K562 (cell line): ENCODE results near the gene VAPB. TPM values are rescaled to one million over a fixed set of nuclear protein-coding genes. Genes with fewer than 3 reads are reported as not detected.

Experiments used
- CBX1 ChIP-seq: sonication (generic); IDR thresholded peaks from 2 replicates; pipeline ENCODE4 v1.6.1; 2016; ENCODE audit warnings: antibody characterized with exemption, low read depth, mild to moderate bottlenecking
- CREB1 ChIP-seq, 2 experiments: sonication (generic) in 1 of 2; formaldehyde crosslinking in 1 of 2; IDR thresholded peaks; 2 replicates each; pipeline versions ENCODE4 v1.6.1 to v1.8.0; 2012 to 2022; ENCODE audit warnings: inconsistent platforms in 1 of 2, mild to moderate bottlenecking in 1 of 2, missing genetic modification reagents in 1 of 2, moderate library complexity in 1 of 2
- ETS2 ChIP-seq: IDR thresholded peaks from 2 replicates; pipeline ENCODE4 v1.6.1; 2016; ENCODE audit warnings: borderline replicate concordance, missing genetic modification characterization, mild to moderate bottlenecking, moderate library complexity, missing compliant biosample characterization; ENCODE audit not compliant: poor library complexity, severe bottlenecking
- FOXA3 ChIP-seq, 2 experiments: fragments of 450-650 bp in 1 of 2; sonication (generic) in 1 of 2; formaldehyde crosslinking; IDR thresholded peaks in 1 of 2; conservative IDR thresholded peaks in 1 of 2; 2 replicates each; pipeline versions ENCODE4 v1.4.0 to v1.8.0; 2020 to 2022; ENCODE audit warnings: mild to moderate bottlenecking in 2 of 2, missing genetic modification reagents in 1 of 2
- HDGF ChIP-seq: fragments of 450-650 bp; IDR thresholded peaks from 2 replicates; pipeline ENCODE4 v1.6.1; 2016
- JUN ChIP-seq, 2 experiments: sonication (generic) in 1 of 2; formaldehyde crosslinking in 1 of 2; IDR thresholded peaks; 2 replicates each; pipeline versions ENCODE4 v1.6.1 to v1.8.0; 2012 to 2022; ENCODE audit warnings: borderline replicate concordance in 2 of 2, mild to moderate bottlenecking in 2 of 2, improper control_type of control experiment in 1 of 2, low read depth in 1 of 2, low read length in 1 of 2, missing genetic modification reagents in 1 of 2
- KDM5B ChIP-seq: fragments of 200-600 bp; sonication (generic); IDR thresholded peaks from 2 replicates; pipeline ENCODE4 v1.6.1; 2012; ENCODE audit warnings: low read depth, mild to moderate bottlenecking, moderate library complexity, low read length, control low read depth, inconsistent platforms; ENCODE audit not compliant: insufficient replicate concordance
- NCOA1 ChIP-seq: fragments of 450-650 bp; IDR thresholded peaks from 2 replicates; pipeline ENCODE4 v1.6.1; 2016; ENCODE audit warnings: low read depth
- NCOR1 ChIP-seq: fragments of 450-650 bp; IDR thresholded peaks from 2 replicates; pipeline ENCODE4 v1.6.1; 2016; ENCODE audit warnings: mild to moderate bottlenecking, moderate library complexity
- NR2C2 ChIP-seq, 2 experiments: fragments of 200-800 bp in 1 of 2; sonication (Bioruptor generic) in 1 of 2; sonication (generic) in 1 of 2; formaldehyde crosslinking in 1 of 2; IDR thresholded peaks; 2 replicates each; pipeline versions ENCODE4 v1.6.1 to v1.8.0; 2016 to 2022; ENCODE audit warnings: mild to moderate bottlenecking in 1 of 2, missing compliant biosample characterization in 1 of 2, missing genetic modification characterization in 1 of 2, missing genetic modification reagents in 1 of 2
- NR3C1 ChIP-seq: sonication (generic); formaldehyde crosslinking; IDR thresholded peaks from 2 replicates; pipeline ENCODE4 v1.8.1; 2022; ENCODE audit warnings: missing genetic modification reagents
- PTBP1 ChIP-seq: fragments of 200-400 bp; formaldehyde crosslinking; IDR thresholded peaks from 2 replicates; pipeline ENCODE4 v1.6.1; 2017; ENCODE audit warnings: low read depth, low read length
- RBBP5 ChIP-seq: fragments of 200-600 bp; sonication (generic); IDR thresholded peaks from 2 replicates; pipeline ENCODE4 v1.6.1; 2012; ENCODE audit warnings: borderline replicate concordance, mild to moderate bottlenecking, low read length, control low read depth, inconsistent platforms; ENCODE audit not compliant: insufficient read depth, poor library complexity, severe bottlenecking
- SAP30 ChIP-seq: fragments of 200-600 bp; sonication (generic); IDR thresholded peaks from 2 replicates; pipeline ENCODE4 v1.6.1; 2012; ENCODE audit warnings: borderline replicate concordance, low read depth, mild to moderate bottlenecking, moderate library complexity, low read length, control low read depth, inconsistent platforms; ENCODE audit not compliant: insufficient read depth, poor library complexity, severe bottlenecking
- SIN3A ChIP-seq, 2 experiments: fragments of 150-350 bp in 1 of 2; IDR thresholded peaks; 2 replicates each; pipeline ENCODE4 v1.6.1; 2011 to 2016; ENCODE audit warnings: borderline replicate concordance in 2 of 2, low read depth in 2 of 2, low read length in 2 of 2, mild to moderate bottlenecking in 2 of 2, moderate library complexity in 2 of 2; ENCODE audit not compliant: control insufficient read depth in 1 of 2
- SIX5 ChIP-seq, 2 experiments: IDR thresholded peaks; 2 replicates each; pipeline ENCODE4 v1.6.1; 2011; ENCODE audit warnings: low read length in 2 of 2, borderline replicate concordance in 1 of 2, low read depth in 1 of 2, mild to moderate bottlenecking in 1 of 2, moderate library complexity in 1 of 2; ENCODE audit not compliant: insufficient read depth in 1 of 2
- STAG1 ChIP-seq: sonication (generic); formaldehyde crosslinking; IDR thresholded peaks from 2 replicates; pipeline ENCODE4 v1.5.0; 2020; ENCODE audit warnings: missing genetic modification reagents, borderline replicate concordance
- TEAD1 ChIP-seq, 2 experiments: fragments of 450-650 bp in 1 of 2; sonication (generic) in 1 of 2; formaldehyde crosslinking; IDR thresholded peaks; 2 replicates each; pipeline versions ENCODE4 v1.4.0 to v1.8.0; 2020 to 2022; ENCODE audit warnings: mild to moderate bottlenecking in 2 of 2, missing genetic modification reagents in 1 of 2
- ZBTB7A ChIP-seq: IDR thresholded peaks from 2 replicates; pipeline ENCODE4 v1.6.1; 2011; ENCODE audit warnings: low read depth, mild to moderate bottlenecking, low read length, moderate library complexity, borderline replicate concordance; ENCODE audit not compliant: control insufficient read depth
- ZNF212 ChIP-seq: fragments of 450-650 bp; formaldehyde crosslinking; IDR thresholded peaks from 2 replicates; pipeline ENCODE4 v1.4.0; 2020; ENCODE audit warnings: mild to moderate bottlenecking
- ZNF263 ChIP-seq: sonication (generic); formaldehyde crosslinking; IDR thresholded peaks from 2 replicates; pipeline ENCODE4 v1.8.0; 2022; ENCODE audit warnings: mild to moderate bottlenecking, missing genetic modification reagents, borderline replicate concordance
- ZNF280B ChIP-seq: fragments of 250-450 bp; sonication (Bioruptor Pico); IDR thresholded peaks from 2 replicates; pipeline ENCODE4 v1.5.1; 2021; ENCODE audit warnings: mild to moderate bottlenecking
- ZNF76 ChIP-seq: fragments of 250-450 bp; sonication (Bioruptor Pico); IDR thresholded peaks from 2 replicates; pipeline ENCODE4 v1.4.0; 2020; ENCODE audit warnings: mild to moderate bottlenecking, moderate library complexity, borderline replicate concordance
- polyA plus RNA-seq, 8 experiments: library from polyadenylated mRNA; depleted of rRNA in 4 of 8; stranded (reverse) in 5 of 8; unstranded in 3 of 8; fragments of >200 nt; fragmentation: Nextera tagmentation in 2 of 8; fragmentation: Illumina TruSeq in 1 of 8; extraction: Ambion mirVana in 2 of 8; extraction: Trizol in 1 of 8; gene quantifications; 2 replicates each; pipeline versions ENCODE4 v1.2.1 to v1.2.3, GENCODE V29; 2011 to 2014; ENCODE audit warnings: inconsistent platforms in 1 of 8, missing spikeins in 1 of 8
- total RNA-seq, 7 experiments: library from RNA; depleted of rRNA in 6 of 7; stranded (reverse); fragments of >200 nt in 6 of 7; fragmentation: Illumina TruSeq in 2 of 7; extraction: Trizol in 2 of 7; gene quantifications; 2 replicates each; pipeline versions ENCODE4 v1.2.1 to v1.2.3, GENCODE V29; 2011 to 2021; ENCODE audit warnings: low replicate concordance in 1 of 7

The VAPB gene
- total and polyA plus RNA-seq, 9 of the 15 experiments (the other 6 are each of a cell fraction or from before 2014, with no cell fraction given) = 3.4 to 51.0 (median 27.9) TPM

GRCh38 chr20:58389324-58389967 lies 417 bp downstream of the VAPB start (continued):
- TF ChIP-seq ZNF263 (peak; percentile 54; the same call in 1 of the 2 replicates), SAP30 (peak; percentile 25), NR2C2 (CRISPR knock-in tag; IDR thresholded peaks at IDR 0.05) (no peak), NR2C2 (tag; IDR thresholded peaks at IDR 0.05) (peak; percentile 30; the same call in 1 of the 2 replicates), NR3C1 (0 out of 2 replicates have a peak, but pooled peaks have one; percentile 21), ZBTB7A (peak; percentile 51; the same call in 1 of the 2 replicates), ZNF76 (no peak), ZNF280B (no peak), TEAD1 (CRISPR knock-in tag; IDR thresholded peaks at IDR 0.05) (peak in 1 of 2 experiments; percentile 89; a peak in 2 of 4 replicates), SIN3A (IDR thresholded peaks at IDR 0.05; ENCODE audit: borderline replicate concordance in 2 of 2, control insufficient read depth in 1 of 2, low read depth in 2 of 2, low read length in 2 of 2) (0 out of 4 replicates have a peak, but pooled peaks of 1 of the 2 experiments have one; percentile 26), SIX5 (IDR thresholded peaks at IDR 0.05; ENCODE audit: borderline replicate concordance in 1 of 2, insufficient read depth in 1 of 2, low read depth in 1 of 2, low read length in 2 of 2) (no peak), JUN (IDR thresholded peaks at IDR 0.05; ENCODE audit: borderline replicate concordance, low read depth, low read length) (no peak), JUN (CRISPR knock-in tag; IDR thresholded peaks at IDR 0.05; ENCODE audit: borderline replicate concordance) (0 out of 2 replicates have a peak, but pooled peaks have one; percentile 14), STAG1 (CRISPR knock-in tag) (no peak), NCOA1 (no peak), KDM5B (peak; percentile 55), HDGF (no peak), CBX1 (peak; percentile 68), ETS2 (tag) (peak; percentile 38), CREB1 (IDR thresholded peaks at IDR 0.05) (peak; percentile 80; the same call in 1 of the 2 replicates), CREB1 (CRISPR knock-in tag; IDR thresholded peaks at IDR 0.05) (peak; percentile 66), PTBP1 (no peak), RBBP5 (peak; percentile 80), FOXA3 (CRISPR knock-in tag; conservative IDR thresholded peaks at IDR 0.05 in 1 of 2, IDR thresholded peaks at IDR 0.05 in 1 of 2) (peak in 1 of 2 experiments; percentile 24; a peak in 1 of 4 replicates), NCOR1 (no peak), ZNF212 (CRISPR knock-in tag) (no peak)
- TF ChIP-seq, all 486 proteins: peak for 62
